ENCODE data around the gene CEP170B.

DNA sequence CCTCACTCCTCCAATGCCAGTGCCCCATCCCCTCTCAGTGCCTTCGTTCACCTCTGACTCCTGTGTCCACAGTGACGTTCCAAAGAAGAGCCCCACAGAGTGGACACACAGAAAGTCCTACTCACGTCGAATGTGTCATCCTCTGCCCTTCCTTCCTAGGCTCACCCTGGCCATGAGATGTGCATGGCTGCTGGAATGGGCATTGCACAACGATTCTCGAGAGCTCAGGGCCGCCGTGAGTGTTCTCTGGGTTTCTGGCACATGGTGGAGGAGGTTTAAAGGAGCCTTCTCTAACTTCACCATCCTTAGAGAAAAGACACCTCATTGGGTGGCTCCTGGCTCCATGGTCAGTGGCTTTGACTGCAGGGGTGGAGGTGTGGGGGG lies 12.8 kb upstream of the CEP170B start:
- no peak for TF ChIP-seq RAD21 (IDR thresholded peaks at IDR 0.05; ENCODE audit: low read depth)
- no peak for TF ChIP-seq TAF1 (IDR thresholded peaks at IDR 0.05; ENCODE audit: low read depth)
- TF ChIP-seq YY1 (IDR thresholded peaks at IDR 0.05; ENCODE audit: low read depth) = no peak
- TF ChIP-seq EP300 (IDR thresholded peaks at IDR 0.05; ENCODE audit: borderline replicate concordance) = no peak
- TF ChIP-seq, protein P1, sequence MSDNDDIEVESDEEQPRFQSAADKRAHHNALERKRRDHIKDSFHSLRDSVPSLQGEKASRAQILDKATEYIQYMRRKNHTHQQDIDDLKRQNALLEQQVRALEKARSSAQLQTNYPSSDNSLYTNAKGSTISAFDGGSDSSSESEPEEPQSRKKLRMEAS (IDR thresholded peaks at IDR 0.05) = no peak
